Measurements from ENCODE around the gene ANLN.

DNA sequence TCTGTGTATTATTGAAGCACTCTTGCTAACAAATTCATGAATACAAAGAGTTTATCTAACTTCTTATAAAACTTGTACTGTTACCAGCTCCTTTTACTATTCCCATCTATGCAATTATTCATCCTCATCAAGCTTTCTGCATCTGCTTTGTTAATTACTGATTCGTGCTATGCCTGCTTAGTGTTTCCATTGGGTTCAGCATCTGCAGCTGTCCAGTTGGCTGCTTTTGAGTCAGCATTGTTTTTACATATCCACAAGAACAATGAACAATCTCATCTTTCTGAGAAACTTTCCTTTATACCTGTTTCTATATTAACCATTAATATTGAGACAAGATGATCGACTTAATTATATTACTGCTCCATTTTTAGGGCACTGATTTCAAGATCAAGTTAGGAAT is 19.6 kb upstream of the ANLN start:
- TF ChIP-seq, protein P1, sequence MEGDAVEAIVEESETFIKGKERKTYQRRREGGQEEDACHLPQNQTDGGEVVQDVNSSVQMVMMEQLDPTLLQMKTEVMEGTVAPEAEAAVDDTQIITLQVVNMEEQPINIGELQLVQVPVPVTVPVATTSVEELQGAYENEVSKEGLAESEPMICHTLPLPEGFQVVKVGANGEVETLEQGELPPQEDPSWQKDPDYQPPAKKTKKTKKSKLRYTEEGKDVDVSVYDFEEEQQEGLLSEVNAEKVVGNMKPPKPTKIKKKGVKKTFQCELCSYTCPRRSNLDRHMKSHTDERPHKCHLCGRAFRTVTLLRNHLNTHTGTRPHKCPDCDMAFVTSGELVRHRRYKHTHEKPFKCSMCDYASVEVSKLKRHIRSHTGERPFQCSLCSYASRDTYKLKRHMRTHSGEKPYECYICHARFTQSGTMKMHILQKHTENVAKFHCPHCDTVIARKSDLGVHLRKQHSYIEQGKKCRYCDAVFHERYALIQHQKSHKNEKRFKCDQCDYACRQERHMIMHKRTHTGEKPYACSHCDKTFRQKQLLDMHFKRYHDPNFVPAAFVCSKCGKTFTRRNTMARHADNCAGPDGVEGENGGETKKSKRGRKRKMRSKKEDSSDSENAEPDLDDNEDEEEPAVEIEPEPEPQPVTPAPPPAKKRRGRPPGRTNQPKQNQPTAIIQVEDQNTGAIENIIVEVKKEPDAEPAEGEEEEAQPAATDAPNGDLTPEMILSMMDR (IDR thresholded peaks at IDR 0.05): no peak
- TF ChIP-seq POLR2A (IDR thresholded peaks at IDR 0.05): no peak
- TF ChIP-seq EP300 (IDR thresholded peaks at IDR 0.05): no peak
